GM12864 (cell line): ENCODE measurements around the gene RABL6.

Experiments used
- DNase-seq: peaks from one replicate; pipeline ENCODE4 v3.0.0-alpha.2; 2011; ENCODE audit warnings: low read depth
- H3K4me3 ChIP-seq: 2 replicates; pipeline ENCODE4 v1.5.1; 2011; ENCODE audit warnings: mild to moderate bottlenecking, low read depth, low read length, control low read depth
- TF ChIP-seq, protein P1 (sequence below): IDR thresholded peaks from 2 replicates; pipeline ENCODE4 v1.5.1; 2011; ENCODE audit warnings: low read depth, mild to moderate bottlenecking, moderate library complexity, low read length, control low read depth, inconsistent platforms; ENCODE audit errors: missing control alignments

Gene RABL6

DNA sequence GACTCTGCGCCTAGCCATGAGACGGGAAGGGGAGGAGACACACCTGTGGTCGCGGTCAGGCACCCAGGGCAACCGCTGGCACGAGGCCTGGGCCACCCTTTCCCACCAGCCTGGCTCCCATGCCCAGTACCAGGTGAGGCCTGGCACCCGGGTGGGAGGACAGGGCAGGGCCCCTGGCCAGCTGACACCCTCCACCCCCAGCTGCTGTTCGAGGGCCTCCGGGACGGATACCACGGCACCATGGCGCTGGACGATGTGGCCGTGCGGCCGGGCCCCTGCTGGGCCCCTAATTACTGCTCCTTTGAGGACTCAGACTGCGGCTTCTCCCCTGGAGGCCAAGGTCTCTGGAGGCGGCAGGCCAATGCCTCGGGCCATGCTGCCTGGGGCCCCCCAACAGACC is 49.4 kb downstream of the RABL6 start:
- TF ChIP-seq, protein P1, sequence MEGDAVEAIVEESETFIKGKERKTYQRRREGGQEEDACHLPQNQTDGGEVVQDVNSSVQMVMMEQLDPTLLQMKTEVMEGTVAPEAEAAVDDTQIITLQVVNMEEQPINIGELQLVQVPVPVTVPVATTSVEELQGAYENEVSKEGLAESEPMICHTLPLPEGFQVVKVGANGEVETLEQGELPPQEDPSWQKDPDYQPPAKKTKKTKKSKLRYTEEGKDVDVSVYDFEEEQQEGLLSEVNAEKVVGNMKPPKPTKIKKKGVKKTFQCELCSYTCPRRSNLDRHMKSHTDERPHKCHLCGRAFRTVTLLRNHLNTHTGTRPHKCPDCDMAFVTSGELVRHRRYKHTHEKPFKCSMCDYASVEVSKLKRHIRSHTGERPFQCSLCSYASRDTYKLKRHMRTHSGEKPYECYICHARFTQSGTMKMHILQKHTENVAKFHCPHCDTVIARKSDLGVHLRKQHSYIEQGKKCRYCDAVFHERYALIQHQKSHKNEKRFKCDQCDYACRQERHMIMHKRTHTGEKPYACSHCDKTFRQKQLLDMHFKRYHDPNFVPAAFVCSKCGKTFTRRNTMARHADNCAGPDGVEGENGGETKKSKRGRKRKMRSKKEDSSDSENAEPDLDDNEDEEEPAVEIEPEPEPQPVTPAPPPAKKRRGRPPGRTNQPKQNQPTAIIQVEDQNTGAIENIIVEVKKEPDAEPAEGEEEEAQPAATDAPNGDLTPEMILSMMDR, result no peak
- no peak overlapping the region for H3K4me3 ChIP-seq
- no peak for DNase-seq

DNA sequence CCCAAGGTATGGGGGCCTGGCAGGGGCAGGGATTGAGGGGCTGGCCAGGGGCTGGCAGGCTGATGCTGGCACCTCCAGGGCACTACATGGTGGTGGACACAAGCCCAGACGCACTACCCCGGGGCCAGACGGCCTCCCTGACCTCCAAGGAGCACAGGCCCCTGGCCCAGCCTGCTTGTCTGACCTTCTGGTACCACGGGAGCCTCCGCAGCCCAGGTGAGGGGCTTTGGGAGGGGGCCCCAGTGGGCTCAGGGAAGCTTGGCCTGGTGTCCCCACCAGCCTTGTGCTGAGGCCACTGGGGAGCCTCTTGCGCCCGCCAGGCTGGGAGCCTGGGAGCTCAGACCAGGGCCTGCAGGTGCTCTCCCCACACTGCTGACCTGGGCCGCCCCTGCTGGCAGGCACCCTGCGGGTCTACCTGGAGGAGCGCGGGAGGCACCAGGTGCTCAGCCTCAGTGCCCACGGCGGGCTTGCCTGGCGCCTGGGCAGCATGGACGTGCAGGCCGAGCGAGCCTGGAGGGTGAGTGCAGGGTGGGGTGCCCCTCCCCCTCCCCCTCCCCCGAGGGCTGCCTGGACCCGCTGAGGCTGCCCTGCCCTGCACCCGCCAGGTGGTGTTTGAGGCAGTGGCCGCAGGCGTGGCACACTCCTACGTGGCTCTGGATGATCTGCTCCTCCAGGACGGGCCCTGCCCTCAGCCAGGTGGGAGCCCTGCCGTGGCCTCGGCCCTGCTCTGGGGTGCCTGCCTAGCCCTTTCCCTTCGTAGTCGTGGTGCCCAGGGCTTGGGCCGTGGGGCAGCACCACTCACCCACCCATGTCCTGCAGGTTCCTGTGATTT is 50.0 kb downstream of the RABL6 start:
- no peak overlapping the region for H3K4me3 ChIP-seq
- TF ChIP-seq, protein P1, result no peak
- DNase-seq, result no peak

DNA sequence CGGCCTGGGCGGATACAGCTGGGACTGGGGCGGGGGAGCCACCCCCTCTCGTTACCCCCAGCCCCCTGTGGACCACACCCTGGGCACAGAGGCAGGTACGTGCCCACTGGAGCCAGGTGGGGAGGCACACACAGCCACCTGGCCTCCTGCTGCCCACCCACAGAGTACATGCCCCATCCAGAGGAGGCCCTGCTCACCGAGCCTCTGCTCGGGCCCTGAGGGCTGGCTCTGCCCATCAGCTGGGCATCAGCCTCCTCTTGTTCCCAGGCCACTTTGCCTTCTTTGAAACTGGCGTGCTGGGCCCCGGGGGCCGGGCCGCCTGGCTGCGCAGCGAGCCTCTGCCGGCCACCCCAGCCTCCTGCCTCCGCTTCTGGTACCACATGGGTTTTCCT is 50.7 kb downstream of the RABL6 start:
- DNase-seq, result no peak
- H3K4me3 ChIP-seq, result no peak overlapping the region
- TF ChIP-seq, protein P1, result no peak

DNA sequence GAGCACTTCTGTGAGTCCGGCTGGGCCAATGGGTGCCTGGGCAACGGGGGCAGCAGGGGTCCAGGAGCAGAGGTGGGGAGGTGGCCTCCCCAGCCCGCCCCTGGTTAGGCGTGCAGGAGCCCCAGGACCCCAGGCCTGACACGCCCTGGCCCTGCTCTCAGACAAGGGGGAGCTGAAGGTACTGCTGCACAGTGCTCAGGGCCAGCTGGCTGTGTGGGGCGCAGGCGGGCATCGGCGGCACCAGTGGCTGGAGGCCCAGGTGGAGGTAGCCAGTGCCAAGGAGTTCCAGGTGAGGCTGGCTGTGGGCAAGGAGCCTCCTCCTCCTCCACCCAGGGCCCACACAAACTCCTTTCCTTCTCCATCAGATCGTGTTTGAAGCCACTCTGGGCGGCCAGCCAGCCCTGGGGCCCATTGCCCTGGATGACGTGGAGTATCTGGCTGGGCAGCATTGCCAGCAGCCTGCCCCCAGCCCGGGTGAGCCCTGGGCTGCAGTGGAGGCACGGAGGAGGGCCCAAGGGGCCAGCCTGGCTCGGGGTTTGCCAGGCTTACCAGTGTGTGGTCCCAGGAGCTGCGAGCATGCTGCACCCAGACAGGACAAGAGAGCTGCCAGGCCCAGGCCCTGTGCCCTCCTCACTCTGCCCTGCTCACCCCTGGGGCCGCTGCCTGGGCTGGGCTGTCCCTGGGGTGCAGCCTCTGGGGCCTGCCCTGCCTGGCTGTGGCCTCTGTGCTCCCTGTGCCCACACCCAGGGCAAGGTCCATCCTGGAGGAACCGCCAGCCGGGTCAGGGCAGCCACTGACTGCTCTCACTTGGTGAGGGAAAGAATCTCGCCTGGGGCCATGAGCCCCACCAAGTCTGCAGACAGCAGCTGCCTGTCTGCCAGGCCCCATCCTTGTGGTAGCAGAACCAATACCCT is 51.4 kb downstream of the RABL6 start:
- DNase-seq, result no peak
- no peak overlapping the region for H3K4me3 ChIP-seq
- TF ChIP-seq, protein P1, result no peak

DNA sequence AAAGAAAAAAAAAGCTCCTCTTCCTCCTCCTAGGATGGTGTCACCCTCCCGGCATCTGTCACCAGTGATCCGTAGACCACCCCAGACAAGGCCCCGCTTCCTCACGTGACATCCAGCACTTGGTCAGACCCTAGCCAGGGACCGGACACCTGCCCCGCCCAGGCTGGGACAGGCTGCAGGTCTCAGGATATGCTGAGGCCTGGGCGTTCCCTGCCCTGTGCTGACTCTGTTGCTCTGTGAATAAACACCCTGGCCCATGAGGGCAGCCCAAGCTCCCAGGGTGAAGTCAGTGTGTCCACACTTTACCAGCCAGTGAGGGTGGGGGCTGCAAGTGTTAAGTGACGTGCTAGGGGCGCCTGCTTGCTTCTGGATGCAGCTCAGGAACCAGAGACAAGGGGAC is 52.8 kb downstream of the RABL6 start:
- H3K4me3 ChIP-seq, result no peak overlapping the region
- no peak for DNase-seq
- TF ChIP-seq, protein P1, result no peak

DNA sequence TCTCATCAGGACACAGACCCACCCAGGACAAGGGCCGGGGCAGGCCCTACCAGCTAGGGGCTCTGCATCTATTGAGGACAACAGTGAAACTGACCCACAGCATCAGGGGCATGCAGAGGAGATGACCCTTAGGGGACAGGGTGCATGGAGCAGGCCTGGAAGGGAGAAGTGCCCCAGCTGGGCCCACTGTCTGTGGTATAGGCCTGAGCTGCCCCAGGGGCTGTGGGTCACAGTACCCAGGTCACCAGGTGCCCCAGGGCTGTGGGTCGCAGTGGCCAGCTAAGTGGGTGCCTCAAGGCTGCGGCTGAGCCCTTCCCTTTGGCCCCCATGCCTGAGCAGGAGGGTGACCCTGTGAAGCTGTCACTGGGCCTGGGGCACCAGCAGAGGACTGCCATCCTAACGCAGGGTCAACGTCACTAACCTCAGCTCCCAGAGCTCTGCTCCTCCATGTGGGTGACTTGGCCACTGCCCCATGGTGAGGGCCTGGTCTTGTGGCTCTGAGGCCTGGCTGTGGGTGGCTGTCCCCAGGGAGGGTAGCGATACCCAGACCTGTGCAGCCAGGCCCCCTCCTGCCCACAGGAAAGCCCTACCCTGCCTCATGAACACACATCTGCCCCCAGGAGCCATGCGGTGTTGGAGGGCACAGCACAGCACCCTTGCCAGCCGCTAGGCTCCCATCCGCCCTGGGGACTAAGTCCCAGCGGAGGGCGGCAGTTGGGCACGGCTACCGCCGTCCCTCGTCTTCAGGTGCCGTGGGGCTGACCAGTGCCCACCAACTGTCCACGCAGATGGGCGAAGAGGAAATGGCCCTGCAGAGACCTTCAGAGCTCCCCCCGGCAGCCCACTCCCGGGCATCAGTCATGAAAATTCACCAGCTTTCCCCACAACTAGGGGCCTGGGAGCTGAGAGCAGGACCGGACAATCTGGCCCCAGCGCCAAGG is 53.5 kb downstream of the RABL6 start:
- H3K4me3 ChIP-seq, result no peak overlapping the region
- DNase-seq, result no peak
- TF ChIP-seq, protein P1, result no peak
